ENCODE data around the gene DPP6. TPM values are rescaled to one million over a fixed set of nuclear protein-coding genes. Genes with fewer than 3 reads are reported as not detected.

Gene DPP6
- total and polyA plus RNA-seq, 9 of the 15 experiments (the other 6 are each of a cell fraction or from before 2014, with no cell fraction given), result not detected

DNA sequence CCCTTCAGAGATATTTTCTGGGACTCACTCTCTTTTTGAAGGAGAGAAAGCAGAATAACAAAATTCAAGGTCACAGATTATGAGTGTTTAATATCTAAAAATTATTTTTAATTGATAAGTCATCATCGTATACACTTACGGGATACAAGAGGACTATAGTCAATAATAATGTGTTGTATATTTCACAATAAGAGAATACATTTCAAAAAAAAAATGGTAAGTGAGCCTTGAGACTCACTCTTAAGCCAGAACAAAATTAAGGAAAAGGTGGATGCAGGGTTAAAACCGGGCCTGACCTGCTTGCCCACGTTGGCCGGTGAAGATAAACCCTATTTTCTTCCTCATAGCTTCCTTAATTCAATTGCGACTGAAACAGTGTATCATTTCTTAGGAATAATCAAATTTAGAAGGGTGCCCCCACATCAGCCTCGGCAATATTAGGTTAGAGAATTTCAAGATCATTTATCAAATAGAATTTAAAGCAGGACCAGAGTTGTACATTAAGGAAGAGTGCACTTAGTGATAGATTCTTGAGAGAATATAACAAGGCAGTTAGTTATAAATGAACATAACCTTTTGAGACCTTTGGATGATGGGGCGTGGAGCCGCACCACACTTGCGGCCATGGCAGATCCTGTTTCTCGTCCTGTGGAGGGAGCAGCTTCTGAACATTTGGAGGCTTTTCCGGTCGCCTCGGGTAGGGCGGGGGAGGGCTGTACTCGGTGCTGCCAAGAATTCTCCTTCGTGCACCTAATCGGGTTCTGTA is 628.9 kb downstream of the DPP6 start (continued):
- TF ChIP-seq MYC (IDR thresholded peaks at IDR 0.05; ENCODE audit: low read depth, low read length) (peak; percentile 77), MYC (CRISPR knock-in tag; IDR thresholded peaks at IDR 0.05; ENCODE audit: borderline replicate concordance, low read depth) (no peak), BACH1 (tag; IDR thresholded peaks at IDR 0.05) (no peak), ZBTB11 (CRISPR knock-in tag; IDR thresholded peaks at IDR 0.05) (peak in 1 of 3 experiments; percentile 34; a peak in 1 of 6 replicates), LEF1 (IDR thresholded peaks at IDR 0.05) (0 out of 2 replicates have a peak, but pooled peaks have one; percentile 10), NBN (IDR thresholded peaks at IDR 0.05; ENCODE audit: low read depth) (peak; percentile 87; the same call in 1 of the 2 replicates), HDAC1 (IDR thresholded peaks at IDR 0.05) (0 out of 4 replicates have a peak, but pooled peaks of 1 of the 2 experiments have one; percentile 18), ZNF561 (CRISPR knock-in tag; conservative IDR thresholded peaks at IDR 0.05) (no peak), KDM5B (IDR thresholded peaks at IDR 0.05; ENCODE audit: insufficient replicate concordance, low read depth, low read length) (peak; percentile 60), ZNF395 (CRISPR knock-in tag; IDR thresholded peaks at IDR 0.05) (no peak), ZNF134 (CRISPR knock-in tag; conservative IDR thresholded peaks at IDR 0.05) (no peak), NR2C2 (CRISPR knock-in tag; IDR thresholded peaks at IDR 0.05) (no peak), NR2C2 (tag; IDR thresholded peaks at IDR 0.05) (0 out of 2 replicates have a peak, but pooled peaks have one; percentile 10), JUND (IDR thresholded peaks at IDR 0.05; ENCODE audit: borderline replicate concordance, low read depth, low read length) (0 out of 2 replicates have a peak, but pooled peaks have one; percentile 34), JUND (tag; IDR thresholded peaks at IDR 0.05; ENCODE audit: borderline replicate concordance, low read depth, low read length) (no peak; the same call in 2 of the 3 replicates), PML (IDR thresholded peaks at IDR 0.05; ENCODE audit: low read length) (peak; percentile 30; the same call in 1 of the 2 replicates), TEAD4 (IDR thresholded peaks at IDR 0.05; ENCODE audit: low read length) (0 out of 2 replicates have a peak, but pooled peaks have one; percentile 35), TEAD4 (CRISPR knock-in tag; IDR thresholded peaks at IDR 0.05; ENCODE audit: borderline replicate concordance) (no peak), ETV5 (CRISPR knock-in tag; IDR thresholded peaks at IDR 0.05; ENCODE audit: low read depth) (peak; percentile 86)
